Stimulated activated naive CD4-positive, alpha-beta T cell treated with Interleukin-2 at 50 U/mL for 16 hours (primary cell): Measurements from ENCODE around the gene TRIM24.
"Not testable (repeated sequence)": the region's sequence is repeated elsewhere in the genome, so short reads cannot be mapped to it uniquely, and the experiment has no call there.

Source experiments
- DNase-seq: peaks from one replicate; lab custom pipeline; 2025; lab: John Stamatoyannopoulos, UW

Gene TRIM24

GRCh38 chr7:138460649-138461607 lies 869 bp downstream of the TRIM24 start:
- peak; percentile 43 for DNase-seq

DNA sequence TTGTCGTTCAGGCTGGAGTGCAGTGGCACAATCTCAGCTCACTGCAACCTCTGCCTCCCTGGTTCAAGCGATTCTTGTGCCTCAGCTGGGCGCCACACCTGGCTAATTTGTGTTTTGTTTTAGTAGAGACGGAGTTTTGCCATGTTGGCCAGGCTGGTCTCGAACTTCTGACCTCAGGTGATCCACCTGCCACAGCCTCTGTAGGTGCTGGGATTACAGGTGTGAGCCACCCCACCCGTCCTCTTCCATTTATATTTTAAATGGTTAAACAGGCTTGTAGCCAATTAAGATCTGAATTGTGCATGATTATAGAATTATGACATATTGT lies 3.2 kb downstream of the TRIM24 start:
- DNase-seq = not testable (repeated sequence)

GRCh38 chr7:138465046-138465445 lies 5.0 kb downstream of the TRIM24 start:
- DNase-seq = no peak

DNA sequence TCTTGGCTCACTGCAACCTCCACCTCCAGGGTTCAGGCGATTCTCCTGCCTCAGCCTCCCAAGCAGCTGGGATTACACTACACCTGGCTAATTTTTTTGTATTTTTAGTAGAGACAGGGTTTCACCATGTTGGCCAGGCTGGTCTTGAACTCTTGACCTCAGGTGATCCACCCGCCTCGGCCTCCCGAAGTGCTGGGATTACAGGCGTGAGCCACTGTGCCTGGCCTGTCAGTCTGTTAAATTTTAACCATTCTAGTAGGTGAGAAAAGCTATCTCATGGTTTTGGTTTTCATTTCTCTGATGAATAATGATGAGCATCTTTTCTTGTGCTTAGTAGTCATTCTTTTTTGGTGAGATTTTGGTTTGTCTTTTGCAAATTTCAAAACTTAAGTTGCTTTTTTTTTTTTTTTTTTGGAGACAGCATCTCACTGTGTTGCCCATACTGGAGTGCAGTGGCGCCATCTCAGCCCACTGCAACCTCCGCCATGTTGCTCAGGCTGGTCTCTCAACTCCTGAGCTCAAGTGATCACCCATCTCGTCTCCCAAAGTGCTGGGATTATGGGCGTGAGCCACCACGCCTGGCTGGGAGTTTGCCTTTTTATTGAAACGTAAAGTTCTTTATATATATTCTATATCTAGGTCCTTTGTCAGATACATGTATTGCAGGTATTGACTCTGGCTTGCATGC lies 6.2 kb downstream of the TRIM24 start:
- not testable (repeated sequence) for DNase-seq

- no peak for DNase-seq
Observed at GRCh38 chr7:138468244-138469123, 8.4 kb downstream of the TRIM24 start.

- no peak for DNase-seq
Observed at GRCh38 chr7:138470391-138471157, 10.5 kb downstream of the TRIM24 start.

- DNase-seq = no peak
Observed at GRCh38 chr7:138472292-138473079, 12.4 kb downstream of the TRIM24 start.

DNA sequence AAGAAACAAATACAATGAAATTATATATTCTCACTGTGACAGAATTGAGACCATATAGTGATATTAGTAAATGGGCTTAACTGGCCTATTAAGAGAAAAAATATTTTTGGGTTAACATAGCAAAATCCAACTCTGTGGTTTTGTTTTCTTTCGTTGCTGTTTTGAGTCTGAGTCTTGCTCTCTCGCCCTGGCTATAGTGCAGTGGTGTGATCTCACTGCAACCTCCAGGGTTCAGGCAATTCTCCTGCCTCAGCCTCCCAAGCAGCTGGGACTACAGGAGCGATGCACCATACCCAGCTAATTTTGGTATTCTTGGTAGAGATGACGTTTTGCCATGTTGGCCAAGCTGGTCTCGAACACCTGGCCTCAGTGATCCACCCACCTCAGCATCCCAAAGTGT lies 15.3 kb downstream of the TRIM24 start:
- no peak for DNase-seq

DNA sequence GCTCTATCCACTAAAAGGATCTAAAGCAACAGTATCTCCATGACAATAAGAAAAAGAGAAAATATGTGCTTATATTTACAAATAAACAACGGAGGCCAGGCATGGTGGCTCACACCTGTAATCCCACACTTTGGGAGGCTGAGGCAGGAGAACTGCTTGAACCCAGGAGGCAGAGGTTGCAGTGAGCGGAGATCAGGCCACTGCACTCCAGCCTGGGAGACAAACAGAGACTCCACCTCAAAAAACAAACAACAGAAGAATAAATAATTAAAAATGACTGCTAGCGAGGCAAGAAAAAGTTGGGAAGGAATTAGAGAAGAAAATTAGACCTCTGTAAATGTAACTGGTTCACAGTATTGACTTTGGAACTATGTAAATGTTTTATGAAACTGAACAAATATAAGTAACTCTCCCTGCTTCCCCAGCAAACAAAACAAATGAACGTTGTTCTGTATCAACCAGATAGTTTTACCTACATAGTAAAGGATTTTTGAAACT lies 17.1 kb downstream of the TRIM24 start:
- no peak for DNase-seq

DNA sequence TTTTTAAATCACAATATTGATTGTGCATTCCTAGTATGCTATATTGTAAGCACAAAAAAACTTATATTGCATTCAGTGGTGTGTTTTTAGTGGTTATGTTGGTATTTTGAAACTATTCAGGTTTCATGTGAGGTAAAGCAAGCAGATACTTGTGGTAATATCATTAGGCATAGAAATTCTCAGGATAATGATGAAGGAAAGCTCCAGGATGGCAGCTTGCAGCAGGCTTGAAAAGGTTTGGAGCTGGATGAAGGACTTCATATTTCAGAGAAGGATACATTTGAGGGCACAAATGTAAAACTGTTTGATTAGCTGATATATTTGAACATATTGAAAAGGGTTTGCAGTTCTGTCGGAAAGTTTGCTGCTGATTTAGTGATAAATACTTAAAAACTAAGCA lies 17.5 kb downstream of the TRIM24 start:
- DNase-seq = no peak

- no peak for DNase-seq
Observed at GRCh38 chr7:138478499-138478908, 18.4 kb downstream of the TRIM24 start.

DNA sequence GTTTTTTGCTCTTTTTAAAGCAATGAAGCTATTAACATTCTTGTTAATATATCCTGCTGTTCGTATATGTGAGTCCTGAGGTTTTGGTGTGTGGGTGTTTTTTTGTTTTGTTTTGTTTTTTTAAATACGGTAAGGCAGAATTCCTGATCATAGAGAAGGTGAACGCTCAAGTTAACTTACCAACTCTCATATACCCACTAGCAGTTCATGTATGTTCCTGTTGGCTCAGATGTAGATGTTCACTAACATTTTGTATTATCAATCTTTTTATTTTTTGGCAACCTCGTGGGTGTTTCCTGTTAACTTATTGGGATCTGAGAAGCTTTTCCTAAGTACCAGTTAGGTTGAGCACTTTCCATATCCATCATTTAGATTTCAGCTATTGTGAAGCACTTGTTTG lies 20.5 kb downstream of the TRIM24 start:
- DNase-seq = no peak

DNA sequence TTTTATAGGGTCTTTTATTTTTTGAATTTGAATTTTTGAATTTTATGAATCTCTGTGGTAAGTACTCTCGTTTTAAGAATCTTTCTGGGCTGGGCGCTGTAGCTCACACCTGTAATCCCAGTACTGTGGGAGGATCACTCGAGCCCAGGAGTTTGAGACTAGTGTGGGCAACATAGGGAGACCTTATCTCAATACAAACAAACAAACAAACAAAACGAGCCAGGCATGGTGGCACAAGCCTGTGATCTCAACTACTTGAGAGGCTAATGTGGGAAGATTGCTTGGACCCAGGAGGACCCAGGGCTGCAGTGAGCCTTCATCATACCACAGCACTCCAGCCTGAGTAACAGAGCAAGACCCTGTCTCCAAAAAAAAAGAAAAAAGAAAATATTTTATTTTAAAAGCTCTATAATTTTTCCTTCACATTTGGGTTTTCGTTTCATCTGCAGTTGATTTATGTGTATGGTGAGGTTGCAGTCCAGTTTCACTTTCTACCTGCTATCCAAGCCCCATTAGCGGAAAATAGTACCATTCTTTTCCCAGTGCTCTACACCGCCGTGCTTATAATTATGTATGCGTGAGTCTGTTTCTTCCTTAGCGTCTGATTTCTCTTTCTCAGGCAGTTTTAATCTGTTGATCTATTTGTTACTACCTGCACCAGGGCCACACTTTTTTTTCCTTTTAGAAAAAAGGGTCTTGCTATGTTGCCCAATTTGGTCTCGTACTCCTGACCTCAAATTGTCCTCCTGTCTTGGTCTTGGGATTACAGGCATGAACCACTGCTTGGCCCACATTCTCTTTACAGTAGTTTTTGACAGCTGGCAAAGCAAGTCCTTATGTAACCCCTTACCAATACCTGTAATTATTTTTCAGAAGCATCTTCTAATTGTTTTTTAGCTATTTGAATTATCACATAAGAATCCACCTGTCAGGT lies 21.7 kb downstream of the TRIM24 start:
- no peak for DNase-seq

GRCh38 chr7:138483531-138483930 lies 23.5 kb downstream of the TRIM24 start:
- DNase-seq = no peak

GRCh38 chr7:138485508-138485907 lies 25.4 kb downstream of the TRIM24 start:
- not testable (repeated sequence) for DNase-seq

GRCh38 chr7:138489139-138489538 lies 29.1 kb downstream of the TRIM24 start:
- DNase-seq = not testable (repeated sequence)

- no peak for DNase-seq
Observed at GRCh38 chr7:138491612-138492386, 31.7 kb downstream of the TRIM24 start.

DNA sequence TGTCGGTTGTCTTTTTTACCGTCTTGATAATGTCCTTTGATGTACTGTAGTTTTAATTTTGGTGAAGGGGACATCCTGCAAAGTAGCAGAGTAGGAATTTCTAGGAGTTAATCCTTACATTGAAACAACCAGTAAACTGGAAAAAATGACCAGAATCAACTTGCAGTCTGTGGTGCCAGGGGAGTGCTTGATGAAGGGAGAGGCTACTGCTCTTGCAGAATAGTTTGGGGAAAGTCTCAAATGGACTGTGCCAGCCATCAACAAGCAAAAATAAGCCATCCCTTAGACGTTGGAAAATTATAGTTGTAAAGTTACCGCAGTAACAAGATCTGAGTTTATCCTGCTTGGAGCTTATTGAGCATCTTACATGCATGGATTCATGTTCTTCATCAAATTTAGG lies 32.4 kb downstream of the TRIM24 start:
- DNase-seq = no peak

- no peak for DNase-seq
Observed at GRCh38 chr7:138493535-138493934, 33.5 kb downstream of the TRIM24 start.
